ENCODE measurements around the gene SPDYE18.
"Not testable (repeated sequence)": the region's sequence is repeated elsewhere in the genome, so short reads cannot be mapped to it uniquely, and the experiment has no call there.

DNA sequence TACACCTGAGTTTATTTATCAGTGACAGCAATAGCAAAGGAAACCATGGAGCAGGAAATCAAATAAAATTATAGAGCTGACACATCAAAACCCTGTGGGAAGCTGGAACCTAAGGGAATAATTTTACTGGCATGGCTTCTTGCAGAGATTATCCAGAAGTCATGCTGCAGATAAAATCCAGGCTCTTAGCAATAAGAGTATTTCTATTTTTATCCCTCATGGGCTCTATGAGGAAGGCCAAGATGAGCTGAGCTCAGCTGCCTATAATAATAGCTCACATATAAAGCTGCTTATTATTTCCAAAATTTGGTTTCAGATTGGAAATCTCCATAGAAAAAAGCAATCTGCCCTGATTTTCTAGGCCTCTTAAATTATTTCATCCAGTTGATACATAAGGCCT lies 16.8 kb upstream of the SPDYE18 start:
- not testable (repeated sequence) for TF ChIP-seq CTCF (IDR thresholded peaks at IDR 0.05; ENCODE audit: low read depth, low read length, missing input control); SP1 (IDR thresholded peaks at IDR 0.05); YY1 (IDR thresholded peaks at IDR 0.05); TAF1 (conservative IDR thresholded peaks at IDR 0.05); RAD21 (IDR thresholded peaks at IDR 0.05); FOXA1 (IDR thresholded peaks at IDR 0.05); RXRA (IDR thresholded peaks at IDR 0.05); FOXA2 (IDR thresholded peaks at IDR 0.05); EGR1 (IDR thresholded peaks at IDR 0.05; ENCODE audit: low read depth in 2 of 2)
- TF ChIP-seq, protein P1, sequence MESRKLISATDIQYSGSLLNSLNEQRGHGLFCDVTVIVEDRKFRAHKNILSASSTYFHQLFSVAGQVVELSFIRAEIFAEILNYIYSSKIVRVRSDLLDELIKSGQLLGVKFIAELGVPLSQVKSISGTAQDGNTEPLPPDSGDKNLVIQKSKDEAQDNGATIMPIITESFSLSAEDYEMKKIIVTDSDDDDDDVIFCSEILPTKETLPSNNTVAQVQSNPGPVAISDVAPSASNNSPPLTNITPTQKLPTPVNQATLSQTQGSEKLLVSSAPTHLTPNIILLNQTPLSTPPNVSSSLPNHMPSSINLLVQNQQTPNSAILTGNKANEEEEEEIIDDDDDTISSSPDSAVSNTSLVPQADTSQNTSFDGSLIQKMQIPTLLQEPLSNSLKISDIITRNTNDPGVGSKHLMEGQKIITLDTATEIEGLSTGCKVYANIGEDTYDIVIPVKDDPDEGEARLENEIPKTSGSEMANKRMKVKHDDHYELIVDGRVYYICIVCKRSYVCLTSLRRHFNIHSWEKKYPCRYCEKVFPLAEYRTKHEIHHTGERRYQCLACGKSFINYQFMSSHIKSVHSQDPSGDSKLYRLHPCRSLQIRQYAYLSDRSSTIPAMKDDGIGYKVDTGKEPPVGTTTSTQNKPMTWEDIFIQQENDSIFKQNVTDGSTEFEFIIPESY (IDR thresholded peaks at IDR 0.05), result not testable (repeated sequence)
